ENCODE results near the gene IKZF5.

Gene IKZF5

GRCh38 chr10:123014772-123015171 is 6.2 kb upstream of the IKZF5 start:
- DNase-seq = no peak

GRCh38 chr10:123013456-123014419 is 5.1 kb upstream of the IKZF5 start:
- no peak for DNase-seq

GRCh38 chr10:123011987-123012386 is 3.4 kb upstream of the IKZF5 start:
- no peak for DNase-seq

- no peak for DNase-seq
Observed at GRCh38 chr10:123009105-123009820, 668 bp upstream of the IKZF5 start.

GRCh38 chr10:123007558-123008354 is 839 bp downstream of the IKZF5 start:
- DNase-seq = peak; percentile 31

- no peak for DNase-seq
Observed at GRCh38 chr10:123004298-123004697, 4.3 kb downstream of the IKZF5 start.

GRCh38 chr10:123001370-123001769 is 7.2 kb downstream of the IKZF5 start:
- DNase-seq = no peak

- no peak for DNase-seq
Observed at GRCh38 chr10:123000155-123000554, 8.4 kb downstream of the IKZF5 start.

- no peak for DNase-seq
Observed at GRCh38 chr10:122999347-122999746, 9.2 kb downstream of the IKZF5 start.

GRCh38 chr10:122998934-122999333 is 9.7 kb downstream of the IKZF5 start:
- DNase-seq = no peak

- no peak for DNase-seq
Observed at GRCh38 chr10:122998360-122998917, 10.2 kb downstream of the IKZF5 start.

- no peak for DNase-seq
Observed at GRCh38 chr10:122997864-122998263, 10.7 kb downstream of the IKZF5 start.

GRCh38 chr10:122995936-122996335 is 12.7 kb downstream of the IKZF5 start:
- no peak for DNase-seq

- DNase-seq = no peak
Observed at GRCh38 chr10:122993797-122994336, 14.7 kb downstream of the IKZF5 start.

GRCh38 chr10:122992031-122992585 is 16.5 kb downstream of the IKZF5 start:
- no peak for DNase-seq

- DNase-seq = no peak
Observed at GRCh38 chr10:122990278-122990677, 18.3 kb downstream of the IKZF5 start.

- no peak for DNase-seq
Observed at GRCh38 chr10:122988501-122988900, 20.1 kb downstream of the IKZF5 start.

- no peak for DNase-seq
Observed at GRCh38 chr10:122986335-122986734, 22.3 kb downstream of the IKZF5 start.

- DNase-seq = no peak
Observed at GRCh38 chr10:122984708-122985107, 23.9 kb downstream of the IKZF5 start.

- DNase-seq = no peak
Observed at GRCh38 chr10:122983898-122984297, 24.7 kb downstream of the IKZF5 start.

- no peak for DNase-seq
Observed at GRCh38 chr10:122981066-122981464, 27.5 kb downstream of the IKZF5 start.
